OCI-LY1 (cell line): ENCODE data around the gene LRIT2.
A peak's percentile ranks its signal among the peaks of the same experiment; 100 is the strongest.
"Not testable (repeated sequence)": the region's sequence is repeated elsewhere in the genome, so short reads cannot be mapped to it uniquely, and the experiment has no call there.

ENCODE experiments used
- H2AFZ ChIP-seq: fragments of 200-600 bp; sonication (generic), shearing (Covaris generic); 2 replicates; pipeline ENCODE4 v1.6.0; 2014; ENCODE audit warnings: antibody characterized with exemption, mild to moderate bottlenecking, low read length
- H3F3A ChIP-seq: fragments of 200-600 bp; sonication (generic), shearing (Covaris generic); 2 replicates; pipeline ENCODE4 v1.6.0; 2014; ENCODE audit warnings: mild to moderate bottlenecking, antibody characterized with exemption, low read length, moderate library complexity; ENCODE audit not compliant: insufficient read depth
- H3K27ac ChIP-seq: fragments of 200-600 bp; sonication (generic); 2 replicates; pipeline ENCODE4 v1.5.1; 2014; ENCODE audit warnings: low read length, mixed run types, mild to moderate bottlenecking, low read depth; ENCODE audit not compliant: poor library complexity, severe bottlenecking
- H3K27me3 ChIP-seq: fragments of 200-600 bp; sonication (generic); 2 replicates; pipeline ENCODE4 v1.6.0; 2014; ENCODE audit warnings: antibody characterized with exemption, mild to moderate bottlenecking, low read length, moderate library complexity; ENCODE audit not compliant: insufficient read depth
- H3K36me3 ChIP-seq: fragments of 200-600 bp; sonication (generic); 2 replicates; pipeline ENCODE4 v1.6.1; 2014; ENCODE audit warnings: mild to moderate bottlenecking, antibody characterized with exemption, low read length, moderate library complexity, mixed read lengths; ENCODE audit not compliant: insufficient read depth
- H3K4me1 ChIP-seq: fragments of 200-600 bp; sonication (generic); 2 replicates; pipeline ENCODE4 v1.5.1; 2014; ENCODE audit warnings: mild to moderate bottlenecking, low read length, moderate library complexity; ENCODE audit not compliant: insufficient read depth, severe bottlenecking
- H3K4me2 ChIP-seq: fragments of 200-600 bp; sonication (generic), shearing (Covaris generic); 2 replicates; pipeline ENCODE4 v1.6.1; 2014; ENCODE audit warnings: low read length
- H3K4me3 ChIP-seq: fragments of 200-600 bp; sonication (generic); 2 replicates; pipeline ENCODE4 v1.5.1; 2014; ENCODE audit warnings: low read length, low read depth, mild to moderate bottlenecking, mixed read lengths; ENCODE audit not compliant: poor library complexity, severe bottlenecking
- H3K79me2 ChIP-seq: fragments of 200-600 bp; shearing (Covaris generic); 2 replicates; pipeline ENCODE4 v1.6.1; 2016; ENCODE audit warnings: mixed run types, low read length, mixed read lengths; ENCODE audit not compliant: insufficient read depth
- H3K9ac ChIP-seq: fragments of 200-600 bp; sonication (generic), shearing (Covaris generic); 2 replicates; pipeline ENCODE4 v1.6.1; 2014; ENCODE audit warnings: mild to moderate bottlenecking, low read length, mixed read lengths
- H3K9me2 ChIP-seq: fragments of 200-600 bp; sonication (generic), shearing (Covaris generic); 2 replicates; pipeline ENCODE4 v1.6.1; 2014; ENCODE audit warnings: low read depth, mild to moderate bottlenecking, low read length, mixed read lengths
- H3K9me3 ChIP-seq: fragments of 200-600 bp; shearing (Covaris generic); 2 replicates; pipeline ENCODE4 v1.6.1; 2014; ENCODE audit warnings: low read length, mixed read lengths
- H4K20me1 ChIP-seq: fragments of 200-600 bp; sonication (generic), shearing (Covaris generic); 2 replicates; pipeline ENCODE4 v1.6.0; 2016; ENCODE audit warnings: mild to moderate bottlenecking, low read length; ENCODE audit not compliant: insufficient read depth
- CTCF ChIP-seq: fragments of 200-600 bp; sonication (generic), shearing (Covaris generic); IDR thresholded peaks from 2 replicates; pipeline ENCODE4 v1.5.1; 2017; ENCODE audit warnings: mild to moderate bottlenecking, antibody characterized with exemption, low read length, moderate library complexity, mixed read lengths
- EZH2 ChIP-seq: fragments of 200-600 bp; sonication (generic), shearing (Covaris generic); IDR thresholded peaks from 2 replicates; pipeline ENCODE4 v1.8.0; 2017; ENCODE audit warnings: borderline replicate concordance, mixed run types, mild to moderate bottlenecking, antibody characterized with exemption, low read length, moderate library complexity, mixed read lengths

Gene LRIT2

DNA sequence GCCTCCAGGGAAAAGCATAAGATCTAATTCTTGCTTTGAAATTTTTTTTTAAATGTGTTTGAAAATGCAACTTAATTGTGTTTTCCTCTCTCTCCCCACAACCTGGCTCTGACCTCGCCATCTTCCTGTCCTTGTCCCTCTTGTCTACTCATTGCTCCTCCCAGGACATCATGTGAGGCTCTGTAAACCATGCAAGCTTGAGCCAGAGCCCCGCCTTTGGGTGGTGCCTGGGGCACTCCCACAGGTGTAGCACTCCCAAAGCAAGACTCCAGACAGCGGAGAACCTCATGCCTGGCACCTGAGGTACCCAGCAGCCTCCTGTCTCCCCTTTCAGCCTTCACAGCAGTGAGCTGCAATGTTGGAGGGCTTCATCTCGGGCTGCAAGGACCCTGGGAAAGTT is 40.8 kb downstream of the LRIT2 start:
- TF ChIP-seq CTCF, result no peak
- TF ChIP-seq EZH2, result no peak
- Histone ChIP-seq H3K9me3 (no peaks in the 10 kb centered on the region), H3F3A (no peaks in the 10 kb centered on the region), H3K9me2 (no peaks in the 10 kb centered on the region), H3K4me3 (no peak overlapping the region), H3K79me2 (no peaks in the 10 kb centered on the region), H2AFZ (no peak overlapping the region), H3K27ac (no peak overlapping the region), H3K4me1 (peaks cover 12% of the 10 kb centered on the region), H3K9ac (no peak overlapping the region), H3K27me3 (no peaks in the 10 kb centered on the region), H3K36me3 (no peaks in the 10 kb centered on the region), H3K4me2 (no peak overlapping the region), H4K20me1 (no peaks in the 10 kb centered on the region)

GRCh38 chr10:84181631-84182030 is 43.7 kb downstream of the LRIT2 start:
- H4K20me1 ChIP-seq, result no peaks in the 10 kb centered on the region

DNA sequence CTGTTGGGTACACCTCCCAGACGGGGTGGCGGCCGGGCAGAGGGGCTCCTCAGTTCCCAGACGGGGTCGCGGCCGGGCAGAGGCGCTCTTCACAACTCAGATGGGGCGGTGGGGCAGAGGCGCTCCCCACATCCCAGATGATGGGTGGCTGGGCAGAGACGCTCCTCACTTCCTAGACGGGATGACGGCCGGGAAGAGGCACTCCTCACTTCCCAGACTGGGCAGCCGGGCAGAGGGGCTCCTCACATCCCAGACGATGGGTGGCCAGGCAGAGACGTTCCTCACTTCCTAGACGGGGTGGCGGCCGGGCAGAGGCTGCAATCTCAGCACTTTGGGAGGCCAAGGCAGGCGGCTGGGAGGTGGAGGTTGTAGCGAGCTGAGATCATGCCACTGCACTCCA is 45.0 kb downstream of the LRIT2 start:
- not testable (repeated sequence) for H3K9me3 ChIP-seq, H3K27me3 ChIP-seq, H3K36me3 ChIP-seq

More at GRCh38 chr10:84181631-84182030, 43.7 kb downstream of the LRIT2 start:
- H3K27ac ChIP-seq, result no peak overlapping the region
- no peaks in the 10 kb centered on the region for H3K9me3 ChIP-seq
- H3K4me1 ChIP-seq, result peaks cover 39% of the 10 kb centered on the region
- no peaks in the 10 kb centered on the region for H3F3A ChIP-seq
- no peaks in the 10 kb centered on the region for H3K27me3 ChIP-seq
- no peaks in the 10 kb centered on the region for H3K9me2 ChIP-seq
- H3K9ac ChIP-seq, result no peak overlapping the region
- TF ChIP-seq EZH2 (no peak), CTCF (no peak)
- H3K36me3 ChIP-seq, result no peaks in the 10 kb centered on the region
- no peaks in the 10 kb centered on the region for H3K79me2 ChIP-seq
- H3K4me2 ChIP-seq, result no peak overlapping the region
- no peak overlapping the region for H2AFZ ChIP-seq
- H3K4me3 ChIP-seq, result no peak overlapping the region

GRCh38 chr10:84179059-84179710 is 46.2 kb downstream of the LRIT2 start:
- Histone ChIP-seq H3F3A (no peaks in the 10 kb centered on the region), H4K20me1 (no peaks in the 10 kb centered on the region), H3K9ac (no peak overlapping the region; the same call in 1 of the 2 replicates), H3K9me2 (no peaks in the 10 kb centered on the region), H3K36me3 (no peaks in the 10 kb centered on the region), H2AFZ (no peak overlapping the region), H3K27me3 (no peaks in the 10 kb centered on the region), H3K4me3 (peak overlapping the region; percentile 41), H3K9me3 (no peaks in the 10 kb centered on the region), H3K27ac (peak overlapping the region; percentile 86), H3K4me1 (peaks cover 35% of the 10 kb centered on the region), H3K79me2 (no peaks in the 10 kb centered on the region), H3K4me2 (peak overlapping the region; percentile 63)
- no peak for TF ChIP-seq CTCF
- no peak for TF ChIP-seq EZH2

More for the DNA sequence above, 45.0 kb downstream of the LRIT2 start:
- H3F3A ChIP-seq, H3K27ac ChIP-seq, H3K4me3 ChIP-seq, H3K9ac ChIP-seq, H2AFZ ChIP-seq, H3K4me2 ChIP-seq, H3K79me2 ChIP-seq, H4K20me1 ChIP-seq, H3K9me2 ChIP-seq: not testable (repeated sequence)
- peaks cover 39% of the 10 kb centered on the region for H3K4me1 ChIP-seq
